K562 (cell line): Measurements from ENCODE around the gene PHF24. TPM values are rescaled to one million over a fixed set of nuclear protein-coding genes. Genes with fewer than 3 reads are reported as not detected.

Source experiments
- ATF1 ChIP-seq, 2 experiments: fragments of 450-650 bp in 1 of 2; IDR thresholded peaks; 2 replicates each; pipeline ENCODE4 v1.6.1; 2016; ENCODE audit warnings: missing compliant biosample characterization in 1 of 2, missing genetic modification characterization in 1 of 2
- NRF1 ChIP-seq, 2 experiments: fragments of 450-650 bp; IDR thresholded peaks in 1 of 2; conservative IDR thresholded peaks in 1 of 2; 2 replicates each; pipeline ENCODE4 v1.6.1; 2014; ENCODE audit warnings: mild to moderate bottlenecking in 2 of 2
- SP1 ChIP-seq: sonication (generic); formaldehyde crosslinking; IDR thresholded peaks from 2 replicates; pipeline ENCODE4 v1.8.1; 2022; ENCODE audit warnings: mild to moderate bottlenecking, missing genetic modification reagents
- SUPT5H ChIP-seq: fragments of 450-650 bp; IDR thresholded peaks from 2 replicates; pipeline ENCODE4 v1.6.1; 2016
- TEAD2 ChIP-seq: fragments of 450-650 bp; IDR thresholded peaks from 2 replicates; pipeline ENCODE4 v1.6.1; 2016; ENCODE audit warnings: missing genetic modification characterization, control low read depth, missing compliant biosample characterization
- ZNF395 ChIP-seq: fragments of 200-800 bp; sonication (Bioruptor generic); IDR thresholded peaks from 2 replicates; pipeline ENCODE4 v1.6.1; 2017; ENCODE audit warnings: missing genetic modification characterization, missing compliant biosample characterization
- polyA plus RNA-seq, 8 experiments: library from polyadenylated mRNA; depleted of rRNA in 4 of 8; stranded (reverse) in 5 of 8; unstranded in 3 of 8; fragments of >200 nt; fragmentation: Nextera tagmentation in 2 of 8; fragmentation: Illumina TruSeq in 1 of 8; extraction: Ambion mirVana in 2 of 8; extraction: Trizol in 1 of 8; gene quantifications; 2 replicates each; pipeline versions ENCODE4 v1.2.1 to v1.2.3, GENCODE V29; 2011 to 2014; ENCODE audit warnings: inconsistent platforms in 1 of 8, missing spikeins in 1 of 8
- total RNA-seq, 7 experiments: library from RNA; depleted of rRNA in 6 of 7; stranded (reverse); fragments of >200 nt in 6 of 7; fragmentation: Illumina TruSeq in 2 of 7; extraction: Trizol in 2 of 7; gene quantifications; 2 replicates each; pipeline versions ENCODE4 v1.2.1 to v1.2.3, GENCODE V29; 2011 to 2021; ENCODE audit warnings: low replicate concordance in 1 of 7
- TF ChIP-seq, protein P1 (sequence below), 2 experiments: fragments of 450-650 bp; formaldehyde crosslinking in 1 of 2; IDR thresholded peaks; 2 replicates each; pipeline versions ENCODE4 v1.4.0 to v1.6.1; 2014 to 2020; ENCODE audit warnings: mild to moderate bottlenecking in 2 of 2, borderline replicate concordance in 1 of 2, low read depth in 1 of 2

PHF24 gene
- total and polyA plus RNA-seq, 9 of the 15 experiments (the other 6 are each of a cell fraction or from before 2014, with no cell fraction given): 0.01 TPM; not detected in 7

- TF ChIP-seq SP1 (peak; percentile 90), ZNF395 (CRISPR knock-in tag) (no peak), TEAD2 (tag) (peak; percentile 96), NRF1 (conservative IDR thresholded peaks at IDR 0.05 in 1 of 2, IDR thresholded peaks at IDR 0.05 in 1 of 2) (peak; percentile 84 to 87), ATF1 (CRISPR knock-in tag; IDR thresholded peaks at IDR 0.05) (no peak), ATF1 (tag; IDR thresholded peaks at IDR 0.05) (peak; percentile 90), SUPT5H (no peak)
- TF ChIP-seq, protein P1, sequence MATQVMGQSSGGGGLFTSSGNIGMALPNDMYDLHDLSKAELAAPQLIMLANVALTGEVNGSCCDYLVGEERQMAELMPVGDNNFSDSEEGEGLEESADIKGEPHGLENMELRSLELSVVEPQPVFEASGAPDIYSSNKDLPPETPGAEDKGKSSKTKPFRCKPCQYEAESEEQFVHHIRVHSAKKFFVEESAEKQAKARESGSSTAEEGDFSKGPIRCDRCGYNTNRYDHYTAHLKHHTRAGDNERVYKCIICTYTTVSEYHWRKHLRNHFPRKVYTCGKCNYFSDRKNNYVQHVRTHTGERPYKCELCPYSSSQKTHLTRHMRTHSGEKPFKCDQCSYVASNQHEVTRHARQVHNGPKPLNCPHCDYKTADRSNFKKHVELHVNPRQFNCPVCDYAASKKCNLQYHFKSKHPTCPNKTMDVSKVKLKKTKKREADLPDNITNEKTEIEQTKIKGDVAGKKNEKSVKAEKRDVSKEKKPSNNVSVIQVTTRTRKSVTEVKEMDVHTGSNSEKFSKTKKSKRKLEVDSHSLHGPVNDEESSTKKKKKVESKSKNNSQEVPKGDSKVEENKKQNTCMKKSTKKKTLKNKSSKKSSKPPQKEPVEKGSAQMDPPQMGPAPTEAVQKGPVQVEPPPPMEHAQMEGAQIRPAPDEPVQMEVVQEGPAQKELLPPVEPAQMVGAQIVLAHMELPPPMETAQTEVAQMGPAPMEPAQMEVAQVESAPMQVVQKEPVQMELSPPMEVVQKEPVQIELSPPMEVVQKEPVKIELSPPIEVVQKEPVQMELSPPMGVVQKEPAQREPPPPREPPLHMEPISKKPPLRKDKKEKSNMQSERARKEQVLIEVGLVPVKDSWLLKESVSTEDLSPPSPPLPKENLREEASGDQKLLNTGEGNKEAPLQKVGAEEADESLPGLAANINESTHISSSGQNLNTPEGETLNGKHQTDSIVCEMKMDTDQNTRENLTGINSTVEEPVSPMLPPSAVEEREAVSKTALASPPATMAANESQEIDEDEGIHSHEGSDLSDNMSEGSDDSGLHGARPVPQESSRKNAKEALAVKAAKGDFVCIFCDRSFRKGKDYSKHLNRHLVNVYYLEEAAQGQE (IDR thresholded peaks at IDR 0.05; ENCODE audit: borderline replicate concordance): no peak
- TF ChIP-seq, protein P1 (CRISPR knock-in tag; IDR thresholded peaks at IDR 0.05; ENCODE audit: low read depth): no peak
Measured at GRCh38 chr9:34989003-34989945, 31.2 kb downstream of the PHF24 start, which contains the start of gene DNAJB5 (continued).
